Thyroid gland (tissue), 4 donors: ENCODE measurements around the gene JCHAIN.

Experiments
- POLR2A ChIP-seq, 2 donors: fragments of 450-650 bp; IDR thresholded peaks; one replicate each; pipeline ENCODE4 v1.6.1; 2017; ENCODE audit warnings: antibody characterized with exemption in 2 of 2, mild to moderate bottlenecking in 2 of 2, moderate library complexity in 1 of 2
- TF ChIP-seq, protein P1 (sequence below), 6 experiments: fragments of 200-600 bp in 3 of 6; fragments of 450-650 bp in 3 of 6; sonication (generic) in 3 of 6; IDR thresholded peaks; one replicate each; pipeline ENCODE4 v1.5.1; 2016 to 2019; ENCODE audit warnings: antibody characterized with exemption in 6 of 6, mild to moderate bottlenecking in 2 of 6, inconsistent platforms in 1 of 6, moderate library complexity in 1 of 6

DNA sequence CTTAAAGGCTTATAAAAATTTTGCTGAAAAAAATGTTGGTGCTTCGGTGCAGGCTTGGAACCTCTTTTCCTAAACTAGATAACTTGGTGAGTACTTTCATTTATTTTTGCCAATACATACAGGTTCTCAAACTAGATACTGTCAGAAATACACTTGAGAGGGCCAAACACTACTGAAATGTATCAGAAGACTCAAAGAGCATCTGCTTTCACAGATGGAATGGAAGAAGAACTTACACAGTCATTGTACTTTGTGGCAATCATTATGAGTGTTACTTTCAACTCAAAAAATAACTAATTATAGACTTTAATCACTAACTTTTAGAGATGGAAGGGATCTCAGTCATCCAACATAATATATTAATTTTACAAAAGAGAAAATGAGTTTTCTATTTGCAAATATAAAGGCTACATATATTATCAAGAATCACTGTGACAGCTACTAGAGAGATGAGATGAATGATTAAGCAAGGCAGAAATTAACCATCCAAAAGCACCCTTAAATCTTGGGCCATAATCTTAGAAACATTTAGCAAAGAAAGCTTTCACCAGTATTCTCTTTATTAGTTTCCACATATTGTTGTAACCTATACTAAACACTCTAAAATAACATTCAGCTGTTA lies 36.7 kb downstream of the JCHAIN start:
- TF ChIP-seq, protein P1, sequence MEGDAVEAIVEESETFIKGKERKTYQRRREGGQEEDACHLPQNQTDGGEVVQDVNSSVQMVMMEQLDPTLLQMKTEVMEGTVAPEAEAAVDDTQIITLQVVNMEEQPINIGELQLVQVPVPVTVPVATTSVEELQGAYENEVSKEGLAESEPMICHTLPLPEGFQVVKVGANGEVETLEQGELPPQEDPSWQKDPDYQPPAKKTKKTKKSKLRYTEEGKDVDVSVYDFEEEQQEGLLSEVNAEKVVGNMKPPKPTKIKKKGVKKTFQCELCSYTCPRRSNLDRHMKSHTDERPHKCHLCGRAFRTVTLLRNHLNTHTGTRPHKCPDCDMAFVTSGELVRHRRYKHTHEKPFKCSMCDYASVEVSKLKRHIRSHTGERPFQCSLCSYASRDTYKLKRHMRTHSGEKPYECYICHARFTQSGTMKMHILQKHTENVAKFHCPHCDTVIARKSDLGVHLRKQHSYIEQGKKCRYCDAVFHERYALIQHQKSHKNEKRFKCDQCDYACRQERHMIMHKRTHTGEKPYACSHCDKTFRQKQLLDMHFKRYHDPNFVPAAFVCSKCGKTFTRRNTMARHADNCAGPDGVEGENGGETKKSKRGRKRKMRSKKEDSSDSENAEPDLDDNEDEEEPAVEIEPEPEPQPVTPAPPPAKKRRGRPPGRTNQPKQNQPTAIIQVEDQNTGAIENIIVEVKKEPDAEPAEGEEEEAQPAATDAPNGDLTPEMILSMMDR (IDR thresholded peaks at IDR 0.05) = no peak
- TF ChIP-seq POLR2A (IDR thresholded peaks at IDR 0.05) = no peak
